ENCODE measurements around the gene GPC5.

GPC5 gene

GRCh38 chr13:92313382-92313781, 915.0 kb downstream of the GPC5 start:
- DNase-seq: no peak

- DNase-seq: no peak
These were observed 916.8 kb downstream of the GPC5 start for GRCh38 chr13:92315265-92315664.

DNA sequence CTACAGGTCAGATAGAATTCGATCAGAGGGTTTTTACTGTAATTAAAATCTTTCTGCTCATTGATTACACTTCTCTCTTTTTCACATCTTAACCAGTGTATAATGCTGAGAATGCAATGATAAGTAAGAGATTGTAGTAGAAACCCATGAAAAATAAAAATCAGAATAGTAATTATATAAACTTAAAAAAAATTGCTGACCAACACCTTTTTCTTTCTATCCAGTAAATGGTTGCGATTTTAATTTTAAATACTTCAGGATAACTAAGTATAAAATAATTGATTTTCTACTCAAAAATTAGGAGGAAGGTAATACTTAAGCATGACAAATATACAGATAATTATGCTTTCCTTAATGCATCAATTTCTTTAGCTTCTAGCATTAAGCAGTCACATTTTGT, 917.6 kb downstream of the GPC5 start:
- DNase-seq: no peak

DNA sequence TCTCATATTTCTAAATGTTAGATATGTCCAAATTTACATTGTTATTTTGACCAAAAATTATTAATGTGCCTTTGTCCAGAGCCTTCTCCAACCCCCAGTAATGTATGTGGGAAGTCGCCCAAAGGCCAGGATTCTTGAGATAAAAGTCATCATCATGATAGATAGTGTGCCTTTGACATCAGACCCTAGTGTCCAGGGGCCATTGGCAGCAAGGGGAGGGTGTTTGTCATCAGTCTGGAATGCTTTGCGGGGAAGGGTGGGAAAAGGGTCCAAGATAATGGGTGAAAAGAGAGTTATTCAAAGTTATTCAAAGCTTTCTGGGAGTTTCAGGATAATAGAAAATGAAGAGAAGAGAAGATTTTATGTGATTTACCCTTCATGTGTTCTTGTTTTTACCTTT, 918.6 kb downstream of the GPC5 start:
- no peak for DNase-seq

DNA sequence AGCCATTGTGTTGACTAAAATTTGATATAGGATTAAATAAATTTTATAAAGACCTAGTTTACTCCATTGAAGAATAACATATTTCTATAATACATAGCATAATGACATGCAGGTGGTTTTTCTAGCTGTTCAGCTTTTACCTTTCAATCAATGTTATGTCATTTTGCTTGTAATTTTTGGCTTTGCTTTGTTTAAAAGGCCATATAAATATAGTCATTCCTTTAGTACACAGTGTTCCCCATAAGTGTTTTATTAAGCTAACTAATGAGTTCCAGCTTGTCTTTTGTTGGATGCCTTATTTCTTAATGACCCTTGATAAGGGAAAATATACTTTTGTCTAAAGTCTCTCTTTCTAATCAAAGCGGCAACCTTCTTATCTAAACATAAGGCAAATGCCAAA, 921.9 kb downstream of the GPC5 start:
- DNase-seq: no peak

DNA sequence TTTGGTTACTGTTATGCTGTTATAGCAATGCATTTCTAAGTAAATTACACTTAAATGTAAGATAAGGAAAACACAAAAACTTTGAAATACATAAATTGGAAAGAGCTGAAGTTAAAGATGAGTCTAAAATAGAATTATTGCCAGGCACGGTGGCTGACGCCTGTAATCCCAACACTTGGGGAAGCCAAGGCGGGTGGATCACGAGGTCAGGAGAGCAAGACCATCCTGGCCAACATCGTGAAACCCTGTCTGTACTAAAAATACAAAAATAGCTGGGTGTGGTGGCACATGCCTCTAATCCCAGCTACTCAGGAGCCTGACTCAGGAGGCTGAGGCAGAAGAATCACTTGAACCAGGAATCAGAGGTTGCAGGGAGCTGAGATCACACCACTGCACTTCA, 922.8 kb downstream of the GPC5 start:
- DNase-seq: no peak

- no peak for DNase-seq
These were observed 947.2 kb downstream of the GPC5 start for GRCh38 chr13:92345627-92346026.

DNA sequence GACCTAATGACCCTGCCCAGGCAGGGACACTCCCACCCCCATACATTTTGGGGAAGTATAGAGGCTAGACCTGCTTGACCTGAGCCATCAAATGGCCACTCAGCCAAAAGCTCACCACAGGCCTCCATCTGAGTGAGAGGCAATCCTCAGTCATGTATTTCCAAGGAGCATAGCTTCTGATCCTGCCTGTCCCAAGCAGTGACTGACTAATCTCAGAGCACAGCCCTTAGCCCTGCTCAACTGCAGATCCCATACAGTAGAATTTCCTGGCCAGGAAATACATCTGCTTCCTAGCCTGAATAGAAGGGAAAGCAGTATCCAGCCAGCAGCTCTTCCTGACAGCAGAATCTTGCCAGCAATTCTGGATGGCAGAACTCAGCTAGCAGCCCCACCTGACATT, 947.6 kb downstream of the GPC5 start:
- DNase-seq: no peak

GRCh38 chr13:92354583-92354982, 956.2 kb downstream of the GPC5 start:
- no peak for DNase-seq

GRCh38 chr13:92355213-92355612, 956.8 kb downstream of the GPC5 start:
- no peak for DNase-seq

GRCh38 chr13:92362717-92363116, 964.3 kb downstream of the GPC5 start:
- DNase-seq: no peak

- DNase-seq: no peak
These were observed 967.5 kb downstream of the GPC5 start for GRCh38 chr13:92365904-92366303.

- no peak for DNase-seq
These were observed 979.0 kb downstream of the GPC5 start for GRCh38 chr13:92377396-92377795.

DNA sequence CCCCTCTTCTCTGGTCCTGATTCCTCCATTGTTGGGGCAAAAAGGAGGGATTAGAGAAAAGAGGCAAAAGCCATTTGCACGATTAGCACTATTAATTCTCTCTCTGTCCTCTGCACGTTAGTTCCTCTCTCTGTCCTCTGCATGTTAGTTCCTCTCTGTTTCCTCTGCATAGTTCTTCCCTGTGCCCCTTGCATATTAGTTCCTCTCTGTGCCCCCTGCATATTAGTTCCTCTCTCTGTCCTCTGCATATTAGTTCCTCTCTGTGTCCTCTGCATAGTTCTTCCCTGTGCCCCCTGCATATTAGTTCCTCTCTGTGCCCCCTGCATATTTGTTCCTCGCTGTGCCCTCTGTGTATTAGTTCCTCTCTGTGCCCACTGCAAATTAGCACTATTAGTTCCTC, 981.0 kb downstream of the GPC5 start:
- no peak for DNase-seq

DNA sequence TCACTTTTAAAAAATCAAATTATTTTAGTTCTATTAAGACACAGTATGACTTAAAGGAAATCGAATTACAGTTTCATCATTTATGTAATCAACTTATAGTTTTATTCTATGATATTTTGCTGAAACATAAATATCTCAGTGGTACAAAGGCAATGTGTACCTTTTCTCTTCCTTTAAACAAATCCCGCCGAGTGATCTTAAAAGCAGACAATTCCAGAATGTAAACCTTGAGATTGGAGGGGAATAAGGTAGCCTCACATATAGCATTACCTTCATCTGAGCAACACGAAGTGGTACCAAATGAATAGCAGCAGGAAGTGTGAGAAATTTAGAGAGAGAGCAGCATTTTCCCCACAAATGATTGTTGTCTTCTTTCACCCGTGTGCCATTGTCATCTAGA, 986.0 kb downstream of the GPC5 start:
- no peak for DNase-seq

DNA sequence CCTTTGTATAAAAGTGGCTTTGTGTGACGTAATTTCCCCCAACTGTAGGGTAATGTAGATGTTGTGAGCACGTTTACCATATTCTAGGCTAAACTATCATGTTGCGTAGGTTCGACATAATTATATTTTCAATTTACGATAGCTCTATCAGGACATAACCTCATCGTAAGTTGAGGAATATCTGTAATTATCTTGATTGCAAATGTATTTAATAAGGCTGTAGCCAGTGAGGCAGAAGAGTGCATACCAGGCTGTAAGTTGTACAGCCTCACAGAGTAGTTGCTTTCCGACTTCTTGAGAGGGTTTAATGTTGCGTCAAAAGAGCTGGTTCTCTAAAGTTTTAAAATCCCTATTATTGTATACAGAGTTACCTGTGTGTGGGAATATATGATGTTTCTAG, 988.8 kb downstream of the GPC5 start:
- DNase-seq: no peak

DNA sequence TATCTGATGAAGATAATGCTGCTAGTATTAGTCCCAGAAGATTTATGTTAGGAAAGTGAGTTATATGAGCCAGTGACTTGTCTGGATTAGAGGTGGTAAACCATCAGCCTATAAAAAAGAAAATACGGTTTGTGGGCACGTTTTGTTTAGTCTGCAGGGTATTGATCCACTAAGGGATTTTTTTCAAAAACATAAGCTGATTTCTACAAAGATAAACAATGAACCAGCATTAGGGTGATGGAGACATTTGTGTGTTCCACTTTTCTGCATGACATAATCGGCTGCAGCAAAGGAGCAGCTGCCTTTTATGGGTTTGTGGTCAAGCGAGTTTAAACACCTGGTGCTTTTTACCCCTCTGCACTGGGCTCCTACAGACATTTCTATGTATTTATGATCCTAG, 991.8 kb downstream of the GPC5 start:
- DNase-seq: no peak

DNA sequence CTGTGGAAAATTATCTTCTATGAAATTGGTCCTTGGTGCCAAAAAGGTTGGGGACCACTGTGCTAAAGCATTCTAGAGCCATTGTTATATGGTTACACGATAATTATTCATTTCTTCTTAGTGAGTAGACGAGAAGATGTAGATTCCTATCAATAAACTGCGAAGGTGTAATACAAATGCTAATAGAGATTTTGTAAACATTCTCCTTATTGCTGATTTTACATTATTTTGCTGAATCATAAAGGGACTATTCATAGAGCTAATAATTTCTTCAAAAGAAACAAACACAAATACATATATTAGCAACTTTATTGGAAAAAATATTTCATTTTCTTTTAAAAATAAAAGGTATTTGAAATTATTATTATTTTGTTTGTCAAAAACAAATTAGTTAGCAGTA, 1005.2 kb downstream of the GPC5 start:
- no peak for DNase-seq

GRCh38 chr13:92407858-92408257, 1009.4 kb downstream of the GPC5 start:
- DNase-seq: no peak

DNA sequence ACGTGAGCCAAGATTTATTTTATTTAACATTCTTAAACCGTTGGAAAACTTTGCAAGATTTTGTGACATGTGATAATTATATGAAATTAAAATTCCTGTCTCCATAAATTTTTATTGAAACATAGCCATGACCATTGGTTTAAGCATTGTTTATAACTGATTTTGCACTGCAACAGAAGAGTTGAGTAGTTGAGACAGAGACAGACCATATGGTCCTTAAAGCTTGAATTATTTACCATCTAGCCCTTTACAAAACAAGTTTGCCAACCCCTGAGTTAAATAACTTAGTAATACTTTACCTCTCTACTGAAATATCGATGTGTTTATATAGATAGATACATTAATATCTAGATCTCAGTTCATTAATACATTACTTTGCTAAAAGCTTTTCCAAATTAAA, 1014.1 kb downstream of the GPC5 start:
- no peak for DNase-seq

GRCh38 chr13:92412996-92413395, 1014.6 kb downstream of the GPC5 start:
- no peak for DNase-seq

GRCh38 chr13:92413452-92413851, 1015.0 kb downstream of the GPC5 start:
- no peak for DNase-seq

GRCh38 chr13:92414851-92415250, 1016.4 kb downstream of the GPC5 start:
- no peak for DNase-seq

DNA sequence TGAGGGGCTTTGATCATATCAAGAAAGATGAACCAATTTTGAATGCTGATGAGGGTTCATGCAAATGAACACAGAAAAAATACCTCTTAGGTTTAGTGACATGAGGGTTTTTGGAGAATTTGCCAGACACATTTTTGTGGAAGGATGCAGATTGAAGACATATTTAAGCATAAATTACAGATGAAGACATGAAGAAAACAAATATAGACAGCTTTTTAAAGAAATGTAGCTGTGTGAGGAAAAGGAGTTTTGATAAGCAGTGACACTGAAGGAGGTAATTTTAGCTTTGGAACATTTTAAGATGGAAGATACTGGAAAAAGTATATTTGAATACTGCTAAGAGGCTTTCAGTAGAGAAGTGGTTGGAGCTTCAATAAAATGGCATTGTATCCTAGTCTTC, 1017.4 kb downstream of the GPC5 start:
- DNase-seq: no peak

DNA sequence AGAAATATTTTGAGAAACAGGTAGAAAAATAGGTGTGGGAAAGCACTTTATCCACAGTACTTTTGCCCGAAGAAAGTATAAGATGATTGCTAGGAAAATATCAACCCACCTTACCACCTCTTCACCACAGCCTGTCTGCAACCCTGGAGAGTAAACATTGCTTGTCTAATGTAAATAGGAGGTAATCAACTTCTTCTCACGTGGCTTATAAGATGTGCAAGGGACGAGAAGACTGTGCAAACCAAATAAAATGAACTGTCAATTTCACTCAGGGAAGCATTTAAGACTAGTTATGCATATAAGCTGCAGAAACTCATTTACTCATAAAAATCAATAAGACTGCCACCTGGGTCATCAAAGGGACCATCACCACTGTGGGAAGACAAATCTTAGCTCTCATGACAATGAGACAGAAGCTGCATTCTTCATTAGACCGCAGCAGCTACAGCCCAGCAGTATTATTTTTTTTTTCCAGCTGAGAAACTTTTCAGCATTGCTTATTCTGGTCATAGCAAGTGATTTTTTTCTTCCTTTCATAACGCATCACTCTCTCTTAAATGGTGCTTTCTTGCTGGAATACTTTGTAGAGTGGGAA, 1020.5 kb downstream of the GPC5 start:
- DNase-seq: no peak

GRCh38 chr13:92429231-92429630, 1030.8 kb downstream of the GPC5 start:
- DNase-seq: no peak

Data from CD4-positive, alpha-beta T cell treated with Interferon gamma for 1 hour (primary cell).